PC-9 (cell line): Measurements from ENCODE around the gene BGLAP. TPM values are rescaled to one million over a fixed set of nuclear protein-coding genes. Genes with fewer than 3 reads are reported as not detected.

Experiments used
- BruUV-seq: library from RNA; stranded (reverse); fragments of 400-500 nt; replicated peaks from 2 replicates; lab custom pipeline; 2021; lab: Mats Ljungman, UMichigan
- CTCF ChIA-PET: fragments of 300-600 bp; sonication (Branson Sonifier 250); formaldehyde crosslinking; loops from one replicate; lab custom pipeline; 2022; ENCODE audit warnings: antibody characterized with exemption; lab: Charles Lee
- POLR2A ChIA-PET: fragments of 300-600 bp; sonication (Branson Sonifier 250); formaldehyde crosslinking; loops from one replicate; lab custom pipeline; 2022; ENCODE audit warnings: antibody characterized with exemption; ENCODE audit not compliant: unreplicated experiment; lab: Charles Lee
- DNase-seq, 2 experiments: peaks; one replicate each; pipeline versions ENCODE4 v3.0.0 to v3.0.0-alpha.2; 2015 to 2022; ENCODE audit warnings: mixed read lengths in 1 of 2
- H2AFZ ChIP-seq: fragments of 200-600 bp; sonication (generic); 2 replicates; pipeline ENCODE4 v1.8.1; 2017; ENCODE audit warnings: antibody characterized with exemption
- H3F3A ChIP-seq: fragments of 200-600 bp; sonication (generic); 2 replicates; pipeline ENCODE4 v1.8.1; 2017; ENCODE audit warnings: antibody characterized with exemption, mild to moderate bottlenecking, low read depth; ENCODE audit not compliant: insufficient read depth
- H3K27ac ChIP-seq: fragments of 200-600 bp; sonication (generic); 2 replicates; pipeline ENCODE4 v1.6.1; 2016; ENCODE audit warnings: mixed run types
- H3K27me3 ChIP-seq: fragments of 200-600 bp; sonication (generic); 2 replicates; pipeline ENCODE4 v1.6.1; 2016; ENCODE audit warnings: low read depth, mixed run types; ENCODE audit not compliant: insufficient read depth
- H3K36me3 ChIP-seq: fragments of 200-600 bp; sonication (generic); 2 replicates; pipeline ENCODE4 v1.6.1; 2016; ENCODE audit warnings: low read depth, mixed run types
- H3K4me1 ChIP-seq: fragments of 200-600 bp; sonication (generic); replicated peaks from 2 replicates; pipeline ENCODE4 v1.6.1; 2016; ENCODE audit warnings: mixed run types; ENCODE audit not compliant: insufficient read depth
- H3K4me2 ChIP-seq: fragments of 200-600 bp; sonication (generic); 2 replicates; pipeline ENCODE4 v1.6.1; 2017; ENCODE audit warnings: mixed run types
- H3K4me3 ChIP-seq: fragments of 200-600 bp; sonication (generic); 2 replicates; pipeline ENCODE4 v1.6.1; 2016; ENCODE audit warnings: mixed run types
- H3K79me2 ChIP-seq: fragments of 200-600 bp; sonication (generic); 2 replicates; pipeline ENCODE4 v1.6.1; 2017; ENCODE audit warnings: low read depth, mixed run types
- H3K9me2 ChIP-seq: fragments of 200-600 bp; sonication (generic); 2 replicates; pipeline ENCODE4 v1.8.1; 2017; ENCODE audit warnings: mild to moderate bottlenecking; ENCODE audit not compliant: insufficient read depth
- H3K9me3 ChIP-seq: fragments of 200-600 bp; sonication (generic); 2 replicates; pipeline ENCODE4 v1.8.1; 2016; ENCODE audit warnings: low read depth; ENCODE audit not compliant: insufficient read depth
- H4K20me1 ChIP-seq: fragments of 200-600 bp; sonication (generic); 2 replicates; pipeline ENCODE4 v1.8.1; 2017; ENCODE audit not compliant: insufficient read depth
- EZH2 ChIP-seq: fragments of 200-600 bp; sonication (generic); IDR thresholded peaks from 2 replicates; pipeline ENCODE4 v1.8.0; 2017; ENCODE audit warnings: antibody characterized with exemption, low read depth
- intact Hi-C: fragments of 100-400 bp; cut with micrococcal nuclease; formaldehyde crosslinking; loops from one replicate; pipeline ENCODE4 v1.10.0; 2022; ENCODE audit not compliant: unreplicated experiment
- total RNA-seq: library from RNA; stranded (reverse); gene quantifications from 2 replicates; pipeline ENCODE4 v1.2.3, GENCODE V29; 2021
- TF ChIP-seq, protein P1 (sequence below): fragments of 200-600 bp; sonication (generic); conservative IDR thresholded peaks from 2 replicates; pipeline ENCODE4 v1.6.1; 2017; ENCODE audit warnings: mixed run types, antibody characterized with exemption, mild to moderate bottlenecking, moderate library complexity

The BGLAP gene
- total RNA-seq, 1 experiment from 2014 or later = 2.6 TPM

DNA sequence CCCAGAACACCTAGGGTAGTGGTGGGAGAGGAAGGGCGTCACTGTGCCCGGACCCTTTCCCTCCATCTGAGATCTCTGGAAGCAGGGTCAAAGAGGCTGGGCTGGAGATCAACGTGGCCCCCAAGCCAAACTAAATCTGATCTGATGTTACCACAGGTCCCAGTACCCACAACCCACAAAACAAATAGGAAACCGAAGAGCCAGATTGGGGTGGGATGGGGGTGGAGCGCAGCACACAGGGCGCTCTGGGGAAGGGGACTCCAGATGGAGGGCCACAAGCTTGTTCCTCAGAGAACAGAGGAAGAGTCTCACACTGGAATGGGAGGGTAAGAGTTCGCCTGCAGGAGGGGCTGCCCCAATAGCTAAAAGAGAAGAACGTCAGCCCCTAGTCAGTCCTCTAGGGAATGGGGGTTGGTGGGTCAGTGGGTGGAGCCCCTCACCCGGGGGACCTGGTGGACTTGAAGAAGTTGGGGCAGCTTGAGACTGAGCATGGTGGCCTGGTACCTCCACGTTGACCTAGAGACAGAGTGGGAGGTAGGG is 4.3 kb downstream of the BGLAP start:
- no TSS peak for BruUV-seq
- intact Hi-C loops = no loop called here
- peaks cover 6% of the 10 kb centered on the region; the same call in 1 of the 2 replicates for H3K36me3 ChIP-seq
- no peak for DNase-seq
- CTCF ChIA-PET = no interaction called here
- H3K4me1 ChIP-seq = no peaks in the 10 kb centered on the region
- no peaks in the 10 kb centered on the region for H3K79me2 ChIP-seq
- H4K20me1 ChIP-seq = no peaks in the 10 kb centered on the region; the same call in 1 of the 2 replicates
- H3K4me2 ChIP-seq = no peak overlapping the region
- POLR2A ChIA-PET = no interaction called here
- peaks cover 21% of the 10 kb centered on the region; the same call in 1 of the 2 replicates for H3F3A ChIP-seq
- no peak overlapping the region for H3K27ac ChIP-seq
- H3K9me2 ChIP-seq = no peaks in the 10 kb centered on the region
- no peaks in the 10 kb centered on the region for H3K27me3 ChIP-seq
- H2AFZ ChIP-seq = no peak overlapping the region
- no peaks in the 10 kb centered on the region for H3K9me3 ChIP-seq
- TF ChIP-seq EZH2 = no peak
- H3K4me3 ChIP-seq = no peak overlapping the region

DNA sequence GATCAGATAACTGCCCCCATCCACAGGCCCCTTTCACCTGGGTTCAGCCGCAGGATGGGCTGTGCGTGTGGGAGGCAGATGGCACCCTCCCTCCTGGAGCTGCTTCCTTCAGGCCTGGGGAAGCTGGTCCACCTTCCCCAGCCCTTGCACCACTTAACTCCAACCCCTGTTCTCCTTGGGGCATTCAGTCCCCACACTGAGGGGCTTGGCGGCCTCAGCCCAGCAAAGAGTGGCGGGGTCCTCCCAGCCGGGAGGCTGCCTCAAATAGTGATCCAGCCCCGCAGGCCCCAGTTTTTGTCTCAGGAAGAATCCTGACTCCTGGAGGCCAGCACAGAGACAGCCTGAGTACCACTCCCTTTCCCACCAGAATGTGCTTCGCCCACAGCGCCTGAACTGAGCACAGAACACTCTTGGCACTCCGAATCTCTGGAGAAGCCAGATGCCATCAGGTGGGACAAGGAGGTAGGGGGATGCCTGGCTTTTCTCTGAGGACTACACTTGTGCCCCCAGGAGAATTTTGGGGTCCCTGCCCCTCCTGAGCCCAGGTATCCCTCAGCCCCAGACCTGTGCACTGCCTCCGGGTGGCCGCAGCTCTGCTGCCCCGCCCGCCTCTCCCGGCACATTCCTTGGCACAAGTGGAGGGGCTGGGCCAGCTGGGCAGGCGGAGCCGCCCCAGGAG is 4.9 kb downstream of the BGLAP start:
- Histone ChIP-seq H3K4me3 (no peak overlapping the region), H3K9me2 (no peaks in the 10 kb centered on the region), H3K4me2 (no peak overlapping the region), H3K4me1 (no peaks in the 10 kb centered on the region), H3F3A (peaks cover 21% of the 10 kb centered on the region; the same call in 1 of the 2 replicates), H2AFZ (no peak overlapping the region), H3K27me3 (no peaks in the 10 kb centered on the region), H3K27ac (no peak overlapping the region), H3K36me3 (peaks cover 8% of the 10 kb centered on the region; the same call in 1 of the 2 replicates), H3K9me3 (no peaks in the 10 kb centered on the region), H3K79me2 (no peaks in the 10 kb centered on the region), H4K20me1 (no peaks in the 10 kb centered on the region; the same call in 1 of the 2 replicates)
- CTCF ChIA-PET = no interaction called here
- no TSS peak for BruUV-seq
- POLR2A ChIA-PET = interaction anchor here (0.6 kb wide), 1 partner anchor 53 kb away, joined by 3 read pairs; no protein-coding TSS in a partner anchor
- no peak for TF ChIP-seq EZH2
- TF ChIP-seq, protein P1, sequence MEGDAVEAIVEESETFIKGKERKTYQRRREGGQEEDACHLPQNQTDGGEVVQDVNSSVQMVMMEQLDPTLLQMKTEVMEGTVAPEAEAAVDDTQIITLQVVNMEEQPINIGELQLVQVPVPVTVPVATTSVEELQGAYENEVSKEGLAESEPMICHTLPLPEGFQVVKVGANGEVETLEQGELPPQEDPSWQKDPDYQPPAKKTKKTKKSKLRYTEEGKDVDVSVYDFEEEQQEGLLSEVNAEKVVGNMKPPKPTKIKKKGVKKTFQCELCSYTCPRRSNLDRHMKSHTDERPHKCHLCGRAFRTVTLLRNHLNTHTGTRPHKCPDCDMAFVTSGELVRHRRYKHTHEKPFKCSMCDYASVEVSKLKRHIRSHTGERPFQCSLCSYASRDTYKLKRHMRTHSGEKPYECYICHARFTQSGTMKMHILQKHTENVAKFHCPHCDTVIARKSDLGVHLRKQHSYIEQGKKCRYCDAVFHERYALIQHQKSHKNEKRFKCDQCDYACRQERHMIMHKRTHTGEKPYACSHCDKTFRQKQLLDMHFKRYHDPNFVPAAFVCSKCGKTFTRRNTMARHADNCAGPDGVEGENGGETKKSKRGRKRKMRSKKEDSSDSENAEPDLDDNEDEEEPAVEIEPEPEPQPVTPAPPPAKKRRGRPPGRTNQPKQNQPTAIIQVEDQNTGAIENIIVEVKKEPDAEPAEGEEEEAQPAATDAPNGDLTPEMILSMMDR = no peak
- intact Hi-C loops = no loop called here
- DNase-seq = no peak

DNA sequence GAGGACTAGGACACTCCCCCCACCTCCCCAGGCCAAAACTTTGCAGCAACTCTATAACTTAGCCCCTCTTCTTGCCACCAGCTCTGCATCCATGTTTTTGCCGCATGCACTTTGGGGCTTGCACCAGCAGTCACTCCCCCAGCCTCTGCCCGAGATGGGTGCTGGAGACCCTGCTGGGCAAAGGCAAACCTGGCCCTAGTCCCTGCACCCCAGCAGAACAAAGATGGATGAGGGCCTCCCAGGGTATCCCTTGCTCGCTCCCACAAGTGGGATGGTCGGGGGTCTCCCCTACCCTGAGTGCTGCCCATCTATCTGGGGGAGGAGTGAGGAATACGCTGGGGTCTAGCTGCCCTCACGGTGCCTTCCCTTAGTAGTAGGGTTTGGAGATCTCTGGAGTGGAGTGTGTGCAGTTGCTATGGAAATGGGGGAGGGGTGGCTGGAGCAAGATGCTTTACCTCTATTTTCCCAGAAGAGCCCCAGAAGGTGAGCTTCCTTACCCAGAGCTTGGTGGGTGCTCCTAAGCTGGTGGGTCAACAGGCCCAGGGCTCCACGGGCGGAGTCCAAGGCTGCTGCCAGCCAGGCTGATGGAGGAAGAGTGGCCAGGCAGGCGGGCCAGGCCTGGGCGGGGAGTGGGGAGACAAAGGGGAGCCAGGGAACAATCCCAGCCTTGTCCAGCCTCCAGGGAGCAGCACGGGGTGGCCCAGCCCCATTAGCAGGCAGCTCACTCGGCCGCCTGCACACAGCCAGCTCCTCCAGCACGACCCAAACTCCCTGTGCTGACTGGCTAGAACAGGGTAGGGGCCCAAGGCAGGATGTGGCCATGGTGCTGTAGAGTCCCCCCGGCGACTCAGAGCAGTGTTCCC is 5.7 kb downstream of the BGLAP start, which contains the start of gene PAQR6:
Gene PAQR6 (minus strand): TSS at position 597 of the 863 bp plus-strand sequence. CDS start 1,325 bp downstream, outside the sequence.
- POLR2A ChIA-PET = interaction anchor here (0.6 kb wide), 1 partner anchor 54 kb away, joined by 3 read pairs; no protein-coding TSS in a partner anchor
- intact Hi-C loops = no loop called here
- Histone ChIP-seq H3K9me2 (no peaks in the 10 kb centered on the region), H2AFZ (no peak within 1 kb of the TSS), H3K4me1 (no peaks in the 10 kb centered on the region), H4K20me1 (no peaks in the 10 kb centered on the region; the same call in 1 of the 2 replicates), H3K27ac (no peak within 1 kb of the TSS), H3K79me2 (no peaks in the 10 kb centered on the region), H3K36me3 (peaks cover 12% of the 10 kb centered on the region; the same call in 1 of the 2 replicates), H3K4me3 (no peak within 1 kb of the TSS), H3K9me3 (no peaks in the 10 kb centered on the region), H3K4me2 (no peak within 1 kb of the TSS), H3K27me3 (no peaks in the 10 kb centered on the region), H3F3A (peaks cover 21% of the 10 kb centered on the region; the same call in 1 of the 2 replicates)
- DNase-seq = no peak
- TF ChIP-seq, protein P1 = no peak
- TF ChIP-seq EZH2 = no peak
- CTCF ChIA-PET = no interaction called here
- BruUV-seq = no TSS peak
